ENCODE data around the gene TMEM231.
"Not testable (repeated sequence)": the region's sequence is repeated elsewhere in the genome, so short reads cannot be mapped to it uniquely, and the experiment has no call there.

Gene TMEM231

GRCh38 chr16:75556431-75556950 is 439 bp upstream of the TMEM231 start:
- DNase-seq (ENCODE audit: low read depth), result no peak
- peak overlapping the region; percentile 77 for H3K4me3 ChIP-seq (ENCODE audit: control insufficient read depth, low read depth, low read length)
- TF ChIP-seq CTCF (IDR thresholded peaks at IDR 0.05; ENCODE audit: control insufficient read depth, insufficient read depth, low read depth, low read length, missing control alignments), result no peak

GRCh38 chr16:75555213-75555706 is 792 bp downstream of the TMEM231 start:
- peak; percentile 55 for DNase-seq (ENCODE audit: low read depth)
- TF ChIP-seq CTCF (IDR thresholded peaks at IDR 0.05; ENCODE audit: control insufficient read depth, insufficient read depth, low read depth, low read length, missing control alignments), result no peak
- peak overlapping the region; percentile 77 for H3K4me3 ChIP-seq (ENCODE audit: control insufficient read depth, low read depth, low read length)

- DNase-seq (ENCODE audit: low read depth), result no peak
- no peak for TF ChIP-seq CTCF (IDR thresholded peaks at IDR 0.05; ENCODE audit: control insufficient read depth, insufficient read depth, low read depth, low read length, missing control alignments)
- H3K4me3 ChIP-seq (ENCODE audit: control insufficient read depth, low read depth, low read length), result no peak overlapping the region
Observed at GRCh38 chr16:75552951-75553350, 3.1 kb downstream of the TMEM231 start.

GRCh38 chr16:75550211-75550662 is 5.8 kb downstream of the TMEM231 start:
- DNase-seq (ENCODE audit: low read depth), result no peak
- TF ChIP-seq CTCF (IDR thresholded peaks at IDR 0.05; ENCODE audit: control insufficient read depth, insufficient read depth, low read depth, low read length, missing control alignments), result peak; percentile 52
- no peak overlapping the region for H3K4me3 ChIP-seq (ENCODE audit: control insufficient read depth, low read depth, low read length)

- not testable (repeated sequence) for DNase-seq (ENCODE audit: low read depth); H3K4me3 ChIP-seq (ENCODE audit: control insufficient read depth, low read depth, low read length)
Observed at GRCh38 chr16:75548456-75548855, 7.6 kb downstream of the TMEM231 start.

- H3K4me3 ChIP-seq (ENCODE audit: control insufficient read depth, low read depth, low read length), result no peak overlapping the region
- no peak for DNase-seq (ENCODE audit: low read depth)
- TF ChIP-seq CTCF (IDR thresholded peaks at IDR 0.05; ENCODE audit: control insufficient read depth, insufficient read depth, low read depth, low read length, missing control alignments), result no peak
Observed at GRCh38 chr16:75546293-75546692, 9.8 kb downstream of the TMEM231 start.

GRCh38 chr16:75545879-75546278 is 10.2 kb downstream of the TMEM231 start:
- H3K4me3 ChIP-seq (ENCODE audit: control insufficient read depth, low read depth, low read length); DNase-seq (ENCODE audit: low read depth): not testable (repeated sequence)

- not testable (repeated sequence) for H3K4me3 ChIP-seq (ENCODE audit: control insufficient read depth, low read depth, low read length); DNase-seq (ENCODE audit: low read depth)
Observed at GRCh38 chr16:75542462-75542861, 13.6 kb downstream of the TMEM231 start.

Data from AG09309 (cell line).